IPS DF 6.9 (cell line): ENCODE data around the gene FOSL1.

Source experiments
- DNase-seq: peaks from one replicate; pipeline ENCODE4 v3.0.0-alpha.2; 2013; ENCODE audit warnings: low read depth, low spot score
- H3K27ac ChIP-seq: one replicate; pipeline ENCODE4 v1.5.1; 2013; ENCODE audit warnings: low read length, control low read depth
- H3K27me3 ChIP-seq: 2 replicates; pipeline ENCODE4 v1.6.1; 2013; ENCODE audit warnings: mild to moderate bottlenecking, low read length; ENCODE audit not compliant: control insufficient read depth, insufficient read depth
- H3K36me3 ChIP-seq: 2 replicates; pipeline ENCODE4 v1.6.1; 2013; ENCODE audit warnings: low read length; ENCODE audit not compliant: control insufficient read depth, insufficient read depth
- H3K4me1 ChIP-seq: 2 replicates; pipeline ENCODE4 v1.6.1; 2013; ENCODE audit warnings: low read length; ENCODE audit not compliant: control insufficient read depth, insufficient read depth
- H3K4me3 ChIP-seq: 2 replicates; pipeline ENCODE4 v1.5.1; 2013; ENCODE audit warnings: mild to moderate bottlenecking, low read length
- H3K9me3 ChIP-seq: 2 replicates; pipeline ENCODE4 v1.6.1; 2013; ENCODE audit warnings: low read length, inconsistent platforms; ENCODE audit not compliant: control insufficient read depth, insufficient read depth
- WGBS: extraction: QIAGEN DNeasy Blood & Tissue Kit; methylation state at CpG from one replicate; pipeline ENCODE4 v1.1.7; 2013; ENCODE audit warnings: mixed read lengths, missing lambda C conversion rate; ENCODE audit not compliant: insufficient read length, insufficient coverage; 5-methylcytosine and 5-hydroxymethylcytosine counted together

FOSL1 gene

DNA sequence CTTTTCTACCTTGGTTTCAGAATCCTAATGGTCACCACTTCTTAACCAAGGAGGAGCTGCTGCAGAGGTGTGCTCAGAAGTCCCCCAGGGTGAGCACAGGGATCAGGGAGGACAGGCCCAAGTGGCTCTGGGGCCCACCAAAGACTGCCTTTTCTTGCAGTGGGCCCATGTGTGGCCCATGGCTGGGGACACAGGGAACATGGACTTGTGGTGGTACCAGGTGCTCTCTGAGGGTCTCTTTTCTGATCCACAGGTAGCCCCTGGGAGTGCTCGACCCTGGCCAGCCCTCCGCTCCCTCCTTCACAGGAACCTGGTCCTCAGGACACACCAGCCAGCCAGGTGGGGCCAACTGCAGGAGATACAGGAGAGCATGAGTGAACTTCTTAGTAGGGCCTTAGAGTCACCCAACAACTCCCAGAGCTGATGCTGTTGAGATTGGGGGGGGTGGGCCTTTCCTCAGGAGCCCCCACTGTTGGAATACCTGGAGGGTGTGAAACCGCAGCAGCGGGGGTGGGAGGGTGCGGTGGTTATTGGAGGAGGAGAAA is 37.9 kb downstream of the FOSL1 start:
- DNase-seq: no peak
- Histone ChIP-seq H3K27me3 (no peaks in the 10 kb centered on the region), H3K36me3 (peaks cover 19% of the 10 kb centered on the region), H3K27ac (no peak overlapping the region), H3K4me1 (no peaks in the 10 kb centered on the region; the same call in 1 of the 2 replicates), H3K9me3 (no peaks in the 10 kb centered on the region), H3K4me3 (no peak overlapping the region)
- WGBS: no CpG with 5 or more reads among the region's 5 CpGs

DNA sequence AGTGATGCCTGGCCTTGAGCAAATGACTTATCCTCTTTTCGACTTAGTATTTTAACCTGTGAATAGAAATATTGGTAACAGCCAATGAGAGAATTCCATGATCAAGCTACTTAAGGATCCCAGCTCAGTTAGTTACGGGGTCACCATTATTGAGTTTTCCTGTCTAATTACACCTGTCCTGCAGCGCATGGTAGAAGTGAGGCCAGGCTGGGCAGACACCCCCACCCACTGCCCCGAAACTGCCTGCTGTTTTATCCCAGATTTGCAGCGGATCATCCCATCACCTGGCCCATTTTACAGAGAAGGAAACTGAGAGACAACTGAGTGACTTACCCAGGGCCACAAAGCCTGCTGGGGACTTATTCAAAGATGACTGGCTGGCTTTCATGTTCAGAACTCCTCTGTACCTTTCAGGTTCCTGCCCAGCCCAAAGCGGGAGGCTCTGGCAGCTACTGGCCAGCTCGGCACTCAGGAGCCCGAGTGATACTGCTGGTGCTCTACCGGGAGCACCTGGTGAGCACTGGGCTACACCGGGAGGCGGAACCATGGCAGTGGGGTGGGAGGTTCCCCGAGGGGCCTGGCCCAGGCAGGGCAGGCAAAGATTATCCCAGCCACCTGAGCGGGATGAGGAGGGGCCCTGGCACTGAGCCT is 38.5 kb downstream of the FOSL1 start:
- Histone ChIP-seq H3K36me3 (peaks cover 19% of the 10 kb centered on the region), H3K4me1 (no peaks in the 10 kb centered on the region; the same call in 1 of the 2 replicates), H3K9me3 (no peaks in the 10 kb centered on the region), H3K27ac (no peak overlapping the region), H3K4me3 (peak overlapping the region; percentile 90; the same call in 1 of the 2 replicates), H3K27me3 (no peaks in the 10 kb centered on the region)
- WGBS: no CpG with 5 or more reads among the region's 13 CpGs
- DNase-seq: no peak

DNA sequence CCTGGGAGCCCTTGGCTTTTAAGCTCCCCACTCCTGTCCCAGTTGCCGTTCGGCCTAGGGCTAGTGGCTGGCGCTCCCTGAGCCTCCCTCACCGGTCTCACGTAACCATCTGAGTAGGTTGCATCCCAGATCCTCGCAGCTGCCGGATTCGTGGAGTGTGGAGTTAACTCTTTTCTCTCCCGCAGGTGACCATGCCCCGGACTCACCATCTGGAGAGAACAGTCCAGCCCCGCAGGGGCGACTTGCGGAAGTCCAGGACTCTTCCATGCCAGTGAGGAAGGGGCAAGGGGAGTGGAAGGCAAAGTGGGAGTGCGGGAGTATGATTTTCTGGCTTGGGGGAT is 39.1 kb downstream of the FOSL1 start:
- no peak overlapping the region for H3K27ac ChIP-seq
- no peaks in the 10 kb centered on the region for H3K9me3 ChIP-seq
- peaks cover 19% of the 10 kb centered on the region for H3K36me3 ChIP-seq
- no peaks in the 10 kb centered on the region for H3K27me3 ChIP-seq
- peak overlapping the region; percentile 90 for H3K4me3 ChIP-seq
- no peaks in the 10 kb centered on the region; the same call in 1 of the 2 replicates for H3K4me1 ChIP-seq
- no peak for DNase-seq
- no CpG with 5 or more reads among the region's 14 CpGs for WGBS

DNA sequence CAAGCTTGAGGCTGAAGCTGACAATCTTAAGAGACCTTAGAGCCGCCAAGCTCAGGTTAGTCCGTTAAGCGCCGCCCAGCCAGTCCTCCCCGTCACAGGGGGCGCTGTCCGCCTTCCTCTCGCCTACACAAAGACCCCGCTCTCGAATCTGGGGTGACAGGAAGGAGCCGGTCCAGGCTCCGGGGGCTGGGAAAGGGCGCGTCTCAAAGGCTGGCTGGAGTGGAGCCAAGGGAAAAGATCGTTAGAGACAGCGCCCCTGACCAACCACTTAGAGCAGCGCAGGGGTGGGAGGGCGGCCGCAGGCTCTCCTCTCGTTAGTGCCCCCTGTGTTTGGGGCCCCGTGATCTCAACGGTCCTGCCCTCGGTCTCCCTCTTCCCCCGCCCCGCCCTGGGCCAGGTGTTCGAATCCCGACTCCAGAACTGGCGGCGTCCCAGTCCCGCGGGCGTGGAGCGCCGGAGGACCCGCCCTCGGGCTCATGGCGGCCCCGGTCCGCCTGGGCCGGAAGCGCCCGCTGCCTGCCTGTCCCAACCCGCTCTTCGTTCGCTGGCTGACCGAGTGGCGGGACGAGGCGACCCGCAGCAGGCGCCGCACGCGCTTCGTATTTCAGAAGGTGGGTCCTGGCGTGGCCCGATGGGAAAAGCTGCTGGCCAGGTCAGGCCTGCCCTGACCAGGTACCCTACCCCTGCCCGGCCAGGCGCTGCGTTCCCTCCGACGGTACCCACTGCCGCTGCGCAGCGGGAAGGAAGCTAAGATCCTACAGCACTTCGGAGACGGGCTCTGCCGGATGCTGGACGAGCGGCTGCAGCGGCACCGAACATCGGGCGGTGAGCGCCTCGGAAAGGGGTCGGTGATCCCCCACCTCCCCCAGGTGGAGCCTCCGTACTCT is 39.7 kb downstream of the FOSL1 start, which contains the start of gene MUS81:
MUS81 (plus strand) TSS at position 156 of the 887 bp plus-strand sequence; CDS start at position 477, 321 bp downstream.
- WGBS: no CpG with 5 or more reads among the region's 78 CpGs
- H3K4me1 ChIP-seq: no peaks in the 10 kb centered on the region; the same call in 1 of the 2 replicates
- H3K36me3 ChIP-seq: peaks cover 20% of the 10 kb centered on the region

DNA sequence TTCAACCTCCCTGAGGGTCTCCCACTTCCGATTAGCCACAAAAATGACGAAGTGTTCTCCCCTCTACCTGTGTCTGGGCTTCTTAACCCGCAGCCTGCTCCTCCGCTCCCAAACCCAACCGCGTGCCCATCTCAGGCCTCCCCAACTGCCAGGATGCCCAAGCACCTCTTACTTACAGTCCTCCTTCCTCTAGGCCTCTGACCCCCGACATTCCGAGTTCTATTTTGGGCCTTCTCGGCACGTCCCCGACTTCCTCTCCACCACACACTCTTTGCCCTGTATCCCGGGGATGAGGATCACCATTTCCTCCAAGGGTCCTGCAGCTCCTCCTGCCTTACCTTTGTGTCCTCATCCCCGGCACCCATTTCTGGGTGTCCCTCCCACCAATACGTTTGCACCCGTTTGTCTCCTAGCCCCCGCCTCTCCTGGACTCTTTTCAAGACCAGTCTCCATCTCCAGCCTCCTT is 40.3 kb downstream of the FOSL1 start:
- Histone ChIP-seq H3K9me3 (no peaks in the 10 kb centered on the region), H3K4me1 (no peaks in the 10 kb centered on the region; the same call in 1 of the 2 replicates), H3K4me3 (peak overlapping the region; percentile 90; the same call in 1 of the 2 replicates), H3K36me3 (peaks cover 20% of the 10 kb centered on the region), H3K27me3 (no peaks in the 10 kb centered on the region), H3K27ac (no peak overlapping the region)
- no peak for DNase-seq
- WGBS: no CpG with 5 or more reads among the region's 16 CpGs

More for the DNA sequence above, 39.7 kb downstream of the FOSL1 start, which contains the start of gene MUS81:
- Histone ChIP-seq H3K27me3 (no peaks in the 10 kb centered on the region), H3K9me3 (no peaks in the 10 kb centered on the region), H3K4me3 (peak within 1 kb of the TSS; percentile 90), H3K27ac (no peak within 1 kb of the TSS)
- peak; percentile 96 for DNase-seq

DNA sequence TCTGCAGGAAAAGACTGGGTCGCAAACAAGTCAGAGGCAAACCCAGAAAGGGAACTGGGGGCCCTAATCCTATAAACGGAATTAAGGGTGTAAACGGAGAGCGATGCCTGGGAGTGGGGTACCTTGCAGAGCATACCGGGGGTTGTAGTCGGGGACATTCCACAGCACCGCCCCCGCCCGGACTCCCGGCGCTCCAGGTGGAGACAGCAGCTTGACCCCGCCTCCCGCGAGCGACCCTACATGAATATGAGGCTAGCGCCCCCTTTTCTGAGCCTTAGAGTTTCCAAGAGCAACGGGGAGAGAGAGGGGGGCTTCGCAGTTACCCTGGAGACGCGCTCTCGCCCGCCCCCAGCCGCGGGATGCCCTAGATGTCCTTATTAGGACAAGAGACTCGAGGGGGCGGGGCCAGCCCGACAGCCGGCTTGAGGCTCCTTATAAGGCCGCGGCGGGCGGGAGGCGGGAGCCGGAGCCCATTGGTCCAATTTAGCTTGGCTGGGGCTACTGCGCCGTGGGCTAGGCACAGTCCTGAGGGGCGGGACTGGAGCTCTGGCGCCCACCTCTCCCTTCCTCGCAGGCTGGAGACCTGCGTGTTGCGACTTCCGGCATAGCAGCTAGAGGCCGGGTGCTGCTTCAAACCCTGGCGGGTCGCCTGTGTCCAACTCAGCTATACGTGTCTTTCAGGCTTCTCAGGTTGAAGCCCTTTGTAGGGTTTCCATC is 40.9 kb downstream of the FOSL1 start:
- Histone ChIP-seq H3K27ac (no peak overlapping the region), H3K9me3 (no peaks in the 10 kb centered on the region), H3K4me1 (no peaks in the 10 kb centered on the region; the same call in 1 of the 2 replicates), H3K27me3 (no peaks in the 10 kb centered on the region), H3K4me3 (peak overlapping the region; percentile 90; the same call in 1 of the 2 replicates), H3K36me3 (peaks cover 21% of the 10 kb centered on the region)
- DNase-seq: peak; percentile 100
- WGBS: no CpG with 5 or more reads among the region's 46 CpGs

DNA sequence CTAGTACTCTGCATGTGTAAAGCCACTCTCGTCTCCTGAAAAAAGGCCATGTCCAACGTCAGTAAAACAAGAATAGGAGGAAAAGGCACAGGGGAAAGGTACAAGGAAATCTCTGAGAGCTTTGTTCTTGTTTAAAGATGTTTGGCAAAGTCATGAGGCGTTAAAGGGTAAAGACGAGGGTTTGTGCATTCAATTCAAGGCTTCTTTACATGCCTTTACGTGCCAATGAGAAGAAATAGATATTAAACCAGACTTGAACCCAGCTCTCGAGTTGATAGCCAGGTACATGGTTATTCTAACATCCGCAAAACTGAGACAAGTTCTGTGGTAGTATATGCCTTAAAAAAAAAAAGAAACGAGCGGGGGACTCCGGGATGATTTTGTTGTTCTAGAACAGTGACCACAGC is 41.5 kb downstream of the FOSL1 start:
- WGBS: no CpG with 5 or more reads among the region's 10 CpGs
- Histone ChIP-seq H3K27me3 (no peaks in the 10 kb centered on the region), H3K4me1 (no peaks in the 10 kb centered on the region; the same call in 1 of the 2 replicates), H3K4me3 (peak overlapping the region; percentile 34; the same call in 1 of the 2 replicates), H3K9me3 (no peaks in the 10 kb centered on the region), H3K27ac (no peak overlapping the region), H3K36me3 (peaks cover 24% of the 10 kb centered on the region)
- DNase-seq: no peak

DNA sequence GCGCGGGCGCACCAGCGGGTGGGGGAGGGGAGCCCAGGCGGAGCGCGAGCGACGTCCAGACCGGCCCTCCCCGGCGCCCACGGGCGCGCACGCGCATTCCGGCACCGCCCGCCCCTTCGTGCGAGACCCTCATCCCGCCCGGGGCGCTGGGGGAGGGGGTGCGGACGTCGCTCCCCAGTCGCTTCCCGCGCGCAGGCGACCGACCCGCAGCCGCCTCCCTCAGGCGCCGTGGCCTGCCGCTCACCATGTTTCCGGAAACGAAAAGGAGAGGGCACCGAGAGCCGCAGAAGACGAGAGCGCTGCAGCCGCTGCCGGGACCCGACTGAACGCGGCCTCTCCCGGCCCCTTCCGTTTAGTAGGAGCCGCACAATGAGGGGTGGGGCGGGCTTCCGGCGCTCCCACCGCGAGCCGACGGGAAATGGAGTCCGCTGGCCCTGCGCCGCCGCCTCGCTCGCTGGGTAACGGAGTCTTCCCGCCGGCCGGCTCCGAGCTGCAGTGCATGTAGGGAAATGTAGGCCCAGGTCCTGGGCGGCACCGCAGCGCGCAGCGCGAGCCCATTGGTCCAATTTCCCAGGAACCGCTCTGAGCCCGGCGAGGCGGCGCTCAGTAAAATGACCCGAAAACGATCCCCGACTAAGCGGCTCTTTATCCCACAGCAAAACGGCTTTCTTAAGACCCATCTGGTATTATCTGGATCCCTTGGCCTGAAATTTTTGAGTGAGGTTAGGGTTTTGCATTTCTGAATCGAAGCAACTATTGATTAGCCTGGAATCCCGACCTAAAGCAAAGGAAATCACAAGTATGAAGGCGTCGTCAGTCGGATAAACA is 42.1 kb downstream of the FOSL1 start, which contains the start of gene CFL1:
CFL1 (minus strand) TSS at position 328 of the 828 bp plus-strand sequence; CDS start at position 247, 81 bp downstream.
- H3K4me3 ChIP-seq: peak within 1 kb of the TSS; percentile 99
- H3K36me3 ChIP-seq: peaks cover 26% of the 10 kb centered on the region
- no peak within 1 kb of the TSS for H3K27ac ChIP-seq
- WGBS: no CpG with 5 or more reads among the region's 92 CpGs
- no peaks in the 10 kb centered on the region for H3K9me3 ChIP-seq
- H3K4me1 ChIP-seq: no peaks in the 10 kb centered on the region; the same call in 1 of the 2 replicates
- no peaks in the 10 kb centered on the region for H3K27me3 ChIP-seq
- DNase-seq: no peak

DNA sequence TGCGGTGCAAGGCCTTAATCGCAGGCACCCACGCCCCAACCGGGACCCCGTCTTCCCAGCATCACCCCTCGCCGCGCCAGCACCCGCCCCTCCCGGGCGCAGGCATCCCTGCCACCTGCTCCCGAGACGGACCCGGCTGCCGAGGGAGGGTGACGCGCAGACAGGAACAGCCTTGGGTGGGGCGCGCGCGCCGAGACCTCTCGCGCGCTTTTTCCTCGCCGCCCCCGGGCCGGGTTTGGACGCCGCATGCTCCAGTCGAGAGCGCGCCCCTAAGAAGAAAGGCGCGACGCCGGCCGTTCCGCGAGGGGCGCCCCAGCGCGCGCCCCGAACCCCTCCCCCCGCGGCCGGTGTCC is 42.7 kb downstream of the FOSL1 start:
- Histone ChIP-seq H3K27me3 (no peaks in the 10 kb centered on the region), H3K27ac (no peak overlapping the region), H3K4me1 (no peaks in the 10 kb centered on the region; the same call in 1 of the 2 replicates), H3K4me3 (peak overlapping the region; percentile 99), H3K36me3 (peaks cover 29% of the 10 kb centered on the region), H3K9me3 (no peaks in the 10 kb centered on the region)
- DNase-seq: no peak
- no CpG with 5 or more reads among the region's 49 CpGs for WGBS
